HG03097 (cell line): ENCODE measurements around the gene NCAM1.
A peak's percentile ranks its signal among the peaks of the same experiment; 100 is the strongest.
"Not testable (repeated sequence)": the region's sequence is repeated elsewhere in the genome, so short reads cannot be mapped to it uniquely, and the experiment has no call there.

Experiments
- ATAC-seq: cut with Tn5 transposase; IDR thresholded peaks from one replicate; pipeline ENCODE4 v1.9.1; 2021; ENCODE audit not compliant: unreplicated experiment, low FRiP score

The NCAM1 gene

GRCh38 chr11:113289431-113290187 is 328.4 kb downstream of the NCAM1 start:
- peak; percentile 82 for ATAC-seq

- no peak for ATAC-seq
Observed at GRCh38 chr11:113293936-113294335, 332.7 kb downstream of the NCAM1 start.

DNA sequence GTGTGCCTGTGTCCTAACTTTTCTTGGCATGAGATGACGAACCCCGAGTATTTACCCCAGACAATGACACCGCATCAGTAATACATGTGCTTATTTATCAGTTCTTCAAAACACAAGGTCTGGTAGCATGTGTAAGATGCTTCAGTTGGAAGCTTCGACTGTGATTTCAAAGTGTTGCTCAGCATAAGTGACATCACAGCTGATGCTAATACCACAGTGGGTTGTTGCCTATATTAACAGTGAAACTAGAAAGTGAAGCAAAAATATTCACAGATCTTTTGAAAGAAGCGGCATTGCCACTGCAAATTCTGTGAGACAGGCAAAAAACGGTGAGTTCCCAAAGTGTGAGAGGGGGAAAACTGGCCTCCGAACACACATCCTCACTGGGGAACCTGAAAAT is 334.8 kb downstream of the NCAM1 start:
- ATAC-seq, result no peak

DNA sequence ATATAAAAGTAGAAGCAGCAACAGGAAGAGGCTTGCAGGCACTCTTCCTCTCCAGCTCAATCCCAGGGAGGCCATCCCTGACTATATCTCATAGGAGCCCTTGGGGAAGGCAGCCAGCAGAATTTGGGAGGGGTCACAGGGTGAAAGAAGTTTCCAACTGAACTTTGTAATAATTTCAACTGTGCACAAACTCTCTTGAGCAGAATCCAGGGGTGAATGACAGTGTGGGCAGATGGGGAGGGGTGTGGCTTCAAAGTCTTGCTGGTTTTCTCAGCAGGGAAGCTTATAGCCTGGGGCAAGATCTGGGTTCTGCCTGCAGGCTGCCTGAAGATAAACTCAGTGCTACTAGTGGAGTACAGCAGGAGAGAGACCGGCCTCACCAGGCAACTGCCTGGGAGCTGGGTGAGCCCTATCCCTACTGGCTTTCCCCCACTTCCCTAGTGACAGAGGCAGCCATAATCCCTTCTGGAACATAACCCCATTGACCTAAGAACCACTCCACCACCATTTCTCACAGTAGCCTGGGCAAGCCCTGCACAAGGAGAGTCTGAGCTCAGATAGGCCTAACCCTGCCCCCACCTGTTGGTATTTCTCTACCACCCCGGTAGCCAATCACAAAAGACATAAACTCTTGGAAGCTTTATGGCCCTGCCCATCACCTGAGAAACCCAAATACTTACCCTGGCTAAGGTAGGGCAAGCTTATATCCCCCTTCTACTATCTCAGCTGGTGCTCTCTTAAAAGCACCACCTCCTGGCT is 335.4 kb downstream of the NCAM1 start:
- ATAC-seq, result no peak

DNA sequence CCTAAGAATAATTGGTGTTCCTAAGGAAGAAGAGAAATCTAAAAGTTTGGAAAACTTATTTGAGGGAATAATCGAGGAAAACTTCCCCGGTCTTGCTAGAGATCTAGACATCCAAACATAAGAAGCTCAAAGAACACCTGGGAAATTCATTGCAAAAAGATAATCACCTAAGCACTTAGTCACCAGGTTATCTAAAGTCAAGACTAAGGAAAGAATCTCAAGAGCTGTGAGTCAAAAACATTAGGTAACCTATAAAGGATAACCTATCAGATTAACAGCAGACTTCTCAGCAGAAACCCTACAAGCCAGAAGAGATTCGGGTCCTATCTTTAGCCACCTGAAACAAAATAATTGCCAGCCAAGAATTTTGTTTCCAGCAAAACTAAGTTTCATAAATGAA is 337.3 kb downstream of the NCAM1 start:
- ATAC-seq, result not testable (repeated sequence)

GRCh38 chr11:113304916-113305315 is 343.7 kb downstream of the NCAM1 start:
- no peak for ATAC-seq

- ATAC-seq, result no peak
Observed at GRCh38 chr11:113305440-113306336, 344.5 kb downstream of the NCAM1 start.

DNA sequence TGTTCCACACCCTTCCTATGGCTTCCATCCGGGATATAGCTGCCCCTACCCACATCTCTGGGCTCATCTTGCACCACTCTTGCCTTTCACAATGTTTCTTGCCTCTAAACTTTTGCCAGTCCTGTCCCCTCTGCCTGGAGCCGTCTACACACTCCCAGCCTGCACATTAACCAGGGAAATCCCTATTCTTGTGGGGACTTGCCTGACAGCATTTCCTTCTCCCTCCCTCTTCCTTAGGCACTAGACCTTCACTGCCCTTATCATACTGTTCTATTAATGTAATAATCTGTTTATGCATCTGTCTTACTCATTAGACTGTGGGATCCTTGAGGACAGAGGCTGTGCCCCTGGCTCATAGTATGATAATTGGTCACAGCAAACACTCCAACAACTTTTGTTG is 347.4 kb downstream of the NCAM1 start:
- ATAC-seq, result no peak

- ATAC-seq, result no peak
Observed at GRCh38 chr11:113311536-113311935, 350.3 kb downstream of the NCAM1 start.

DNA sequence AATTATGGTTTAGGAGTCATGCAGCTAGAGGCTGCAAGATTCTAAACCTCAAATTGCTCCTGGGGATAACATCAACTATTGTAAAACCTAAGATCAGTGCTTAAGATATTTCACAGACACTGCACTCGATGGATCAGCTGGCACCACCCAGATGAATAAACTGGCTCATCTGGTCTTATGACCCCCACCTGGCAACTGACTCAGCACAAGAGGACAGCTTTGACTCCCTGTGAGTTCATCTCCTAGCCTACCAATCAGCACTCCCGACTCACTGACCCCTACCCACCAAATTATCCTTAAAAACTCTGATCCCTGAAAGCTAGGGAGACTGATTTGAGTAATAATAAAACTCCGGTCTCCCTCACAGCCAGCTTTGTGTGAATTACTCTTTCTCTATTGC is 352.4 kb downstream of the NCAM1 start:
- no peak for ATAC-seq

DNA sequence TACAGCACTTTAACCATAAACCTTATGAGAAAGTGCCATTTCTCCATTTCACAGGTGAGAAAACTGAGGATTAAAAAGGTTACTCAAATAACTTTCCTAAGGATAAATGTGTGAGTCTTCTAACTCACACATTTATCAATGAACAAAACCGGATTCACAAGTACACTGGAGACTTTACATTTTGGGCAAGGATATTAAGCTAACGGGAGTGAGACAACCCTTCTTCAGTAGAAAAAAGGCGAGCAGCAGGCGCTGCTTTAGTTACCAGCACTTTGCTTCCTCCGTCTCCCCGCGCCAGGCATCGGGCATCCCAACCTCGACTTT is 352.8 kb downstream of the NCAM1 start:
- ATAC-seq, result no peak

GRCh38 chr11:113314389-113315301 is 353.4 kb downstream of the NCAM1 start, which contains the start of gene TTC12:
Gene TTC12, plus strand, starts transcription at chr11:113314583. Its CDS starts 1,675 bp downstream, at chr11:113316258.
- peak; percentile 96 for ATAC-seq

- no peak for ATAC-seq
Observed at GRCh38 chr11:113315811-113316210, 354.6 kb downstream of the NCAM1 start.

- no peak for ATAC-seq
Observed at GRCh38 chr11:113316256-113316655, 355.0 kb downstream of the NCAM1 start.

- ATAC-seq, result no peak
Observed at GRCh38 chr11:113317339-113317738, 356.1 kb downstream of the NCAM1 start.

DNA sequence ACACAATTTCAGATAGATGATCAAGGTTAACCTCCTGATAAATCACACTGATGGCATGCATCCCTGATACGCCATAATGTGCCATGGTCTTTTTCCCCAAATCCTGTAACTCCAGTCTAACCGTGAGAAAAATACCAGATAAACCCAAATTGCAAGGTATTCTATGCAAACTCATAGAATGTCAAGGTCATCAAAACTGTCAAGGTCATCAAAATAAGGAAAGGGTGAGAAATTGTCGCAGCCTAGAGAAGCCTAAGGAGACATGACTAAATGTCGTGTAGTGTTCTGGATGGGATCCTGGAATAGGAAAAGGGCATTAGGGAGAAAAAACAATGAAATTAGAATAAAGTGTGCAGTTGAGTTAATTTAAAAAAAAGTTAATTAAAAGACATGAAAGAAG is 357.9 kb downstream of the NCAM1 start:
- ATAC-seq, result no peak

- ATAC-seq, result no peak
Observed at GRCh38 chr11:113322158-113322557, 360.9 kb downstream of the NCAM1 start.

DNA sequence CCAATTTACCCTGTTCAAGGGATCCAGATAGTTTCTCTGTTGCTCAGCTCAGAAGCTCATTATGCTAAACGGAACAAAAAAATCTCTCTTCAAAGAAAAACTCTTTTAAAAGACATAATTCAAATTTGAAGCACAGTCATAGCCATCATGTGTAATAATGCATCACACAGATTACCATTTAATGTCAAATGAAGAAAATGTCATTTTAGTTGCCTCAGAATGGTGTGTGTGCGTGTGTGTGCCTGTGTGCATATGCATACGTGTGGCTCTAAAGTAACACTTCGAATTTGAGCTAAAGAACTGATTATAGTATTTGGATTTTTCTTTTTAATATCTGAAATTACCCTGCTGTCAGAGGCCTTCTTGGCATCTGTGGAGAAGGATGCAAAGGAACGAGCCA is 363.0 kb downstream of the NCAM1 start:
- ATAC-seq, result no peak
